OCI-LY7 (cell line): ENCODE measurements around the gene CASZ1. TPM values are rescaled to one million over a fixed set of nuclear protein-coding genes. Genes with fewer than 3 reads are reported as not detected.

ENCODE experiments used
- BruUV-seq: library from RNA; stranded (reverse); fragments of 400-500 nt; replicated peaks from 2 replicates; lab custom pipeline; 2021; lab: Mats Ljungman, UMichigan
- CTCF ChIA-PET: fragments of 300-600 bp; sonication (Branson Sonifier 250); formaldehyde crosslinking; loops from one replicate; lab custom pipeline; 2022; ENCODE audit warnings: antibody characterized with exemption; ENCODE audit not compliant: unreplicated experiment; lab: Charles Lee
- POLR2A ChIA-PET: fragments of 300-600 bp; sonication (Branson Sonifier 250); formaldehyde crosslinking; loops from one replicate; lab custom pipeline; 2022; ENCODE audit warnings: antibody characterized with exemption; lab: Charles Lee
- DNase-seq: peaks from one replicate; pipeline ENCODE4 v3.0.0-alpha.2; 2015; ENCODE audit warnings: low spot score
- H2AFZ ChIP-seq: fragments of 200-600 bp; sonication (generic), shearing (Covaris generic); 2 replicates; pipeline ENCODE4 v1.6.1; 2014; ENCODE audit warnings: mild to moderate bottlenecking, antibody characterized with exemption, low read length, moderate library complexity
- H3K27ac ChIP-seq: fragments of 200-600 bp; sonication (generic); 2 replicates; pipeline ENCODE4 v1.5.1; 2014; ENCODE audit warnings: mixed run types, low read depth, mild to moderate bottlenecking, moderate library complexity, low read length, inconsistent platforms; ENCODE audit not compliant: poor library complexity, severe bottlenecking
- H3K36me3 ChIP-seq: fragments of 200-600 bp; sonication (generic); 2 replicates; pipeline ENCODE4 v1.6.1; 2014; ENCODE audit warnings: mild to moderate bottlenecking, antibody characterized with exemption, low read length, moderate library complexity, mixed read lengths; ENCODE audit not compliant: insufficient read depth
- H3K4me1 ChIP-seq: fragments of 200-600 bp; sonication (generic); 2 replicates; pipeline ENCODE4 v1.5.1; 2014; ENCODE audit warnings: mild to moderate bottlenecking, low read length; ENCODE audit not compliant: insufficient read depth, poor library complexity, severe bottlenecking
- H3K4me2 ChIP-seq: fragments of 200-600 bp; sonication (generic); 2 replicates; pipeline ENCODE4 v1.6.1; 2014; ENCODE audit warnings: mild to moderate bottlenecking, low read length
- H3K4me3 ChIP-seq: fragments of 200-600 bp; sonication (generic); 2 replicates; pipeline ENCODE4 v1.5.1; 2014; ENCODE audit warnings: mild to moderate bottlenecking, low read depth, low read length; ENCODE audit not compliant: poor library complexity, severe bottlenecking
- H3K79me2 ChIP-seq: fragments of 200-600 bp; sonication (generic); 2 replicates; pipeline ENCODE4 v1.6.1; 2016; ENCODE audit warnings: low read depth, mild to moderate bottlenecking, low read length, moderate library complexity, mixed read lengths; ENCODE audit not compliant: insufficient read depth
- H3K9me2 ChIP-seq: fragments of 200-600 bp; sonication (generic); 2 replicates; pipeline ENCODE4 v1.6.1; 2016; ENCODE audit warnings: mild to moderate bottlenecking, low read length, mixed read lengths; ENCODE audit not compliant: insufficient read depth
- H3K9me3 ChIP-seq: fragments of 200-600 bp; sonication (generic); 2 replicates; pipeline ENCODE4 v1.6.1; 2014; ENCODE audit warnings: mild to moderate bottlenecking, mixed run types, low read length, mixed read lengths
- H4K20me1 ChIP-seq: fragments of 200-600 bp; sonication (generic); 2 replicates; pipeline ENCODE4 v1.6.1; 2014; ENCODE audit warnings: mild to moderate bottlenecking, antibody characterized with exemption, low read length, moderate library complexity, mixed read lengths; ENCODE audit not compliant: insufficient read depth
- EZH2phosphoT487 ChIP-seq: fragments of 200-600 bp; sonication (generic); IDR thresholded peaks from 2 replicates; pipeline ENCODE4 v1.6.1; 2018; ENCODE audit warnings: low read depth, borderline replicate concordance, mild to moderate bottlenecking, mixed run types, antibody characterized with exemption, low read length, moderate library complexity, mixed read lengths
- intact Hi-C: fragments of 100-400 bp; cut with micrococcal nuclease; formaldehyde crosslinking; loops from one replicate; pipeline ENCODE4 v1.10.0; 2022; ENCODE audit not compliant: unreplicated experiment
- total RNA-seq, 2 experiments: library from RNA; depleted of rRNA in 1 of 2; stranded (reverse); fragments of >200 nt in 1 of 2; shearing (Covaris generic) in 1 of 2; gene quantifications; 2 replicates each; pipeline ENCODE4 v1.2.3, GENCODE V29; 2014 to 2022
- TF ChIP-seq, protein P1 (sequence below): fragments of 200-600 bp; sonication (generic); conservative IDR thresholded peaks from 2 replicates; pipeline ENCODE4 v1.5.1; 2014; ENCODE audit warnings: mild to moderate bottlenecking, antibody characterized with exemption, low read length, moderate library complexity, mixed read lengths

CASZ1 gene
- total RNA-seq, 2 experiments from 2014 or later, result 3.3 to 3.9 TPM

DNA sequence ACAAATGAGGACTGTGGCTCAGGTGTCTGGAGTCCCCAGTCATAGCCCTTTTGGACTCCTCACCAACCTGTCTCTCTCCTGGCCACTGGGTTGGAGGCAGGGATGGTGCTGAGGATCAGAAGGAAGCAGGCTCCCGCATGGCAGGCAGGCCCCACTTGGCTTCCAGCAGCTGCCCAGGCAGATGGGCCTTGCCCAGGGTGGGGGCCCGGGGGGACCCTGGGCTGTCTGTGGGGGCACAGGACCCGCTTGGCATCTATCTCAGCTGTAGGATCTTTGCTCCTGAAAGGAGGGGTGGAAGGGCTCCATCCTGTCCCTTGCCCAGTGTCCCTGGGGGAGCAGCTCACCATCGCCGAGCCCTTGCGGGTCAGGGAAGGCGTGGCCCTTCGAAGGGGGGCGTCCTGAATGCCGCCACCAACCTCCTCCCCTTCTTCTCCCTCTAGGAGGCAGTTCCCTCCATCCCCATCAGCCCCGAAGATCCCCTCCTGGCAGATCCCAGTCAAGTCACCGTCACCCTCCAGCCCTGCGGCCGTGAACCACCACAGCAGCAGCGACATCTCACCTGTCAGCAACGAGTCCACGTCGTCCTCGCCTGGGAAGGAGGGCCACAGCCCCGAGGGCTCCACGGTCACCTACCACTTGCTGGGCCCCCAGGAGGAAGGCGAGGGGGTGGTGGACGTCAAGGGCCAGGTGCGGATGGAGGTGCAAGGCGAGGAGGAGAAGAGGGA lies 167.2 kb downstream of the CASZ1 start:
- no peak for DNase-seq
- CTCF ChIA-PET, result no interaction called here
- TF ChIP-seq, protein P1, sequence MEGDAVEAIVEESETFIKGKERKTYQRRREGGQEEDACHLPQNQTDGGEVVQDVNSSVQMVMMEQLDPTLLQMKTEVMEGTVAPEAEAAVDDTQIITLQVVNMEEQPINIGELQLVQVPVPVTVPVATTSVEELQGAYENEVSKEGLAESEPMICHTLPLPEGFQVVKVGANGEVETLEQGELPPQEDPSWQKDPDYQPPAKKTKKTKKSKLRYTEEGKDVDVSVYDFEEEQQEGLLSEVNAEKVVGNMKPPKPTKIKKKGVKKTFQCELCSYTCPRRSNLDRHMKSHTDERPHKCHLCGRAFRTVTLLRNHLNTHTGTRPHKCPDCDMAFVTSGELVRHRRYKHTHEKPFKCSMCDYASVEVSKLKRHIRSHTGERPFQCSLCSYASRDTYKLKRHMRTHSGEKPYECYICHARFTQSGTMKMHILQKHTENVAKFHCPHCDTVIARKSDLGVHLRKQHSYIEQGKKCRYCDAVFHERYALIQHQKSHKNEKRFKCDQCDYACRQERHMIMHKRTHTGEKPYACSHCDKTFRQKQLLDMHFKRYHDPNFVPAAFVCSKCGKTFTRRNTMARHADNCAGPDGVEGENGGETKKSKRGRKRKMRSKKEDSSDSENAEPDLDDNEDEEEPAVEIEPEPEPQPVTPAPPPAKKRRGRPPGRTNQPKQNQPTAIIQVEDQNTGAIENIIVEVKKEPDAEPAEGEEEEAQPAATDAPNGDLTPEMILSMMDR, result no peak
- no peak for TF ChIP-seq EZH2phosphoT487
- Histone ChIP-seq H4K20me1 (no peaks in the 10 kb centered on the region), H2AFZ (no peak overlapping the region), H3K27ac (no peak overlapping the region), H3K4me3 (no peak overlapping the region), H3K36me3 (no peaks in the 10 kb centered on the region), H3K4me1 (no peaks in the 10 kb centered on the region), H3K9me2 (no peaks in the 10 kb centered on the region), H3K9me3 (no peaks in the 10 kb centered on the region), H3K4me2 (no peak overlapping the region), H3K79me2 (no peaks in the 10 kb centered on the region)
- intact Hi-C loops, result no loop called here
- BruUV-seq, result no TSS peak
- POLR2A ChIA-PET, result interaction anchor here (0.6 kb wide), 1 partner anchor 105 kb away, joined by 5 read pairs; no protein-coding TSS in a partner anchor

DNA sequence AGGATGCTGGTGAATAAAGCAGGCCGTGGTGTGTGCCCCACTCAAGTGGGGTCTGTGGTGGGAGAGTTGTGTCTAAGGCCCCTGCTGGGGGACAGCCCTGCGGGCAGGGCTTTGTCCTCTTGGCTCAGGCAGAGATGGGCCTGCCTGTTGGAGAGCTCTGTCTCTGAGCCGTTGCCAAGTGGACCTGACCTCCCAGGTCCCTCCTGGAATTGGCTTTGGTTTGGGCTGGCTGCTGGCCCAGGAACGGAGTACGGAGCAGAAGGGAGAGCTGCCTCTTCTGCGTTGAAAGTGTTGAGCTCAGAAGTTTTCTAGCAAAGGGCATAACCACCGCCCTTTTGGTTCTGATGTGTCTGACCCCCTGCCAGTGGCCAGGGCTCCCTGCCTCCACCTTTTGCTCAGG lies 167.8 kb downstream of the CASZ1 start:
- no TSS peak for BruUV-seq
- intact Hi-C loops, result no loop called here
- no peaks in the 10 kb centered on the region for H3K9me3 ChIP-seq
- H3K4me1 ChIP-seq, result no peaks in the 10 kb centered on the region
- POLR2A ChIA-PET, result interaction anchor here (0.5 kb wide), 1 partner anchor 356 kb away, joined by 7 read pairs; no protein-coding TSS in a partner anchor
- no peak for DNase-seq
- no peak overlapping the region for H3K4me2 ChIP-seq
- TF ChIP-seq, protein P1, result no peak
- TF ChIP-seq EZH2phosphoT487, result no peak
- no peaks in the 10 kb centered on the region for H3K79me2 ChIP-seq
- no peaks in the 10 kb centered on the region for H3K9me2 ChIP-seq
- no peaks in the 10 kb centered on the region for H4K20me1 ChIP-seq
- CTCF ChIA-PET, result no interaction called here
- no peak overlapping the region for H3K4me3 ChIP-seq
- H3K36me3 ChIP-seq, result no peaks in the 10 kb centered on the region
- H2AFZ ChIP-seq, result no peak overlapping the region
- H3K27ac ChIP-seq, result no peak overlapping the region

GRCh38 chr1:10626791-10627410 lies 169.5 kb downstream of the CASZ1 start:
- H3K4me1 ChIP-seq, result no peaks in the 10 kb centered on the region
- no peaks in the 10 kb centered on the region for H4K20me1 ChIP-seq
- no peak overlapping the region for H2AFZ ChIP-seq
- H3K79me2 ChIP-seq, result no peaks in the 10 kb centered on the region
- no peak overlapping the region for H3K4me2 ChIP-seq
- no peaks in the 10 kb centered on the region for H3K9me2 ChIP-seq
- H3K36me3 ChIP-seq, result no peaks in the 10 kb centered on the region
- H3K4me3 ChIP-seq, result no peak overlapping the region
- BruUV-seq, result no TSS peak
- CTCF ChIA-PET, result no interaction called here
- no peaks in the 10 kb centered on the region for H3K9me3 ChIP-seq
- POLR2A ChIA-PET, result no interaction called here
- TF ChIP-seq, protein P1, result no peak
- no peak for TF ChIP-seq EZH2phosphoT487
- no peak overlapping the region for H3K27ac ChIP-seq
- DNase-seq, result no peak
- intact Hi-C loops, result no loop called here
